K562 (cell line): ENCODE measurements around the gene EPDR1. TPM values are rescaled to one million over a fixed set of nuclear protein-coding genes. Genes with fewer than 3 reads are reported as not detected.

ENCODE experiments used
- ATAC-seq: fragments of 200-7000 bp; cut with Tn5 transposase; 3 replicates; pipeline ENCODE4 v1.9.1; 2020; ENCODE audit warnings: moderate library complexity
- BruUV-seq: library from RNA; stranded (reverse); fragments of 400-500 nt; replicated peaks from 2 replicates; lab custom pipeline; 2021; lab: Mats Ljungman, UMichigan
- CTCF ChIA-PET: fragments of 300-600 bp; formaldehyde crosslinking; extraction: SDS; loops from one replicate; lab custom pipeline; 2021; ENCODE audit warnings: low intra/inter-chr PET ratio; lab: Yijun Ruan, JAX
- POLR2A ChIA-PET: fragments of 300-600, 350-650 bp; sonication (Branson Sonifier 250); formaldehyde crosslinking; extraction: SDS; loops from one replicate; lab custom pipeline; 2021; ENCODE audit warnings: antibody characterized with exemption, inconsistent platforms; lab: Yijun Ruan, JAX
- DNase-seq, 4 experiments: peaks; one replicate each; pipeline versions ENCODE4 v3.0.0 to v3.0.0-alpha.2; 2011 to 2018; ENCODE audit warnings: low spot score in 3 of 4, mixed read lengths in 3 of 4; ENCODE audit errors: extremely low read depth in 1 of 4
- FAIRE-seq: peaks from 2 replicates; lab custom pipeline; 2011; peaks lifted over from hg19 to GRCh38; lab: Jason Lieb, UNC
- H2AFZ ChIP-seq: 2 replicates; pipeline ENCODE4 v1.6.0; 2011; ENCODE audit warnings: low read depth, low read length, control low read depth, inconsistent platforms
- H3K27ac ChIP-seq: fragments of 200-600 bp; 3 replicates; pipeline ENCODE4 v1.8.0; 2011; ENCODE audit warnings: low read depth, mild to moderate bottlenecking, control low read depth, inconsistent platforms, low read length, moderate library complexity, mixed read lengths; ENCODE audit errors: extremely low read depth
- H3K27me3 ChIP-seq, 2 experiments: fragments of 300-600 bp in 1 of 2; 2 replicates in 1 of 2; 3 replicates in 1 of 2; pipeline versions ENCODE4 v1.6.0 to v1.8.0; 2011; ENCODE audit warnings: inconsistent platforms in 2 of 2, low read length in 2 of 2, mild to moderate bottlenecking in 1 of 2, mixed read lengths in 1 of 2, moderate library complexity in 1 of 2; ENCODE audit not compliant: control insufficient read depth in 2 of 2, insufficient read depth in 2 of 2
- H3K36me3 ChIP-seq: fragments of 300-600 bp; 3 replicates; pipeline ENCODE4 v1.8.0; 2011; ENCODE audit warnings: mild to moderate bottlenecking, low read length, inconsistent platforms; ENCODE audit not compliant: control insufficient read depth, insufficient read depth
- H3K4me1 ChIP-seq, 2 experiments: fragments of 200-600 bp in 1 of 2; replicated peaks in 1 of 2; 2 replicates in 1 of 2; 3 replicates in 1 of 2; pipeline versions ENCODE4 v1.5.1 to v1.8.0; 2011; ENCODE audit warnings: inconsistent platforms in 2 of 2, low read length in 2 of 2, mild to moderate bottlenecking in 1 of 2, mixed read lengths in 1 of 2, moderate library complexity in 1 of 2; ENCODE audit not compliant: control insufficient read depth in 2 of 2, insufficient read depth in 2 of 2
- H3K4me2 ChIP-seq: 2 replicates; pipeline ENCODE4 v1.6.1; 2011; ENCODE audit warnings: low read length, control low read depth, inconsistent platforms, mixed read lengths; ENCODE audit not compliant: insufficient read depth
- H3K4me3 ChIP-seq: fragments of 200-600 bp; sonication (generic), shearing (Covaris generic); 2 replicates; pipeline ENCODE4 v1.5.1; 2016; ENCODE audit warnings: control low read depth, inconsistent platforms
- H3K79me2 ChIP-seq: fragments of 200-600 bp; 3 replicates; pipeline ENCODE4 v1.8.0; 2011; ENCODE audit warnings: low read length, inconsistent platforms; ENCODE audit not compliant: control insufficient read depth, insufficient read depth
- H3K9ac ChIP-seq, 2 experiments: 2 replicates each; pipeline versions ENCODE4 v1.6.0 to v1.6.1; 2011; ENCODE audit warnings: low read depth in 2 of 2, low read length in 2 of 2, control low read depth in 1 of 2, inconsistent platforms in 1 of 2, mild to moderate bottlenecking in 1 of 2, mixed read lengths in 1 of 2; ENCODE audit not compliant: insufficient read depth in 1 of 2
- H3K9me1 ChIP-seq: one replicate; pipeline ENCODE4 v1.6.0; 2011; ENCODE audit warnings: inconsistent platforms, mild to moderate bottlenecking, low read length, moderate library complexity; ENCODE audit not compliant: control insufficient read depth, insufficient read depth
- H3K9me3 ChIP-seq: replicated peaks from 2 replicates; pipeline ENCODE4 v1.5.1; 2011; ENCODE audit warnings: low read depth, low read length, inconsistent platforms; ENCODE audit not compliant: control insufficient read depth, insufficient read depth
- H4K20me1 ChIP-seq: replicated peaks from 2 replicates; pipeline ENCODE4 v1.6.1; 2011; ENCODE audit warnings: low read length, inconsistent platforms, mixed read lengths; ENCODE audit not compliant: control insufficient read depth, insufficient read depth
- ARID1B ChIP-seq: fragments of 450-650 bp; IDR thresholded peaks from 2 replicates; pipeline ENCODE4 v1.6.1; 2016; ENCODE audit warnings: antibody characterized with exemption, mild to moderate bottlenecking, inconsistent platforms
- CBX8 ChIP-seq: fragments of 200-600 bp; sonication (generic); IDR thresholded peaks from 2 replicates; pipeline ENCODE4 v1.6.1; 2012; ENCODE audit warnings: borderline replicate concordance, mixed run types, low read depth, mild to moderate bottlenecking, moderate library complexity, mixed read lengths, low read length, control low read depth, inconsistent platforms; ENCODE audit not compliant: poor library complexity, severe bottlenecking; ENCODE audit errors: extremely low read depth
- FIP1L1 ChIP-seq: fragments of 200-400 bp; formaldehyde crosslinking; IDR thresholded peaks from 2 replicates; pipeline ENCODE4 v1.6.1; 2018; ENCODE audit warnings: mild to moderate bottlenecking, low read depth, low read length; ENCODE audit not compliant: poor library complexity, severe bottlenecking
- HMGN3 ChIP-seq: IDR thresholded peaks from 2 replicates; pipeline ENCODE4 v1.6.1; 2011; ENCODE audit warnings: borderline replicate concordance, low read depth, mild to moderate bottlenecking, mixed read lengths, low read length; ENCODE audit not compliant: insufficient read length; ENCODE audit errors: extremely low read depth
- KLF6 ChIP-seq: fragments of 250-450 bp; sonication (Bioruptor Pico); IDR thresholded peaks from 2 replicates; pipeline ENCODE4 v1.4.0; 2020; ENCODE audit warnings: mild to moderate bottlenecking, moderate library complexity, borderline replicate concordance
- MAFF ChIP-seq: IDR thresholded peaks from 2 replicates; pipeline ENCODE4 v1.6.1; 2012; ENCODE audit warnings: low read length, improper control_type of control experiment
- MAFG ChIP-seq: fragments of 450-650 bp; conservative IDR thresholded peaks from 2 replicates; pipeline ENCODE4 v1.6.1; 2016; ENCODE audit warnings: missing genetic modification characterization, missing compliant biosample characterization
- NFE2 ChIP-seq: IDR thresholded peaks from 2 replicates; pipeline ENCODE4 v1.6.1; 2014; ENCODE audit warnings: antibody characterized with exemption, low read depth
- NFE2L1 ChIP-seq: fragments of 450-650 bp; IDR thresholded peaks from 2 replicates; pipeline ENCODE4 v1.6.1; 2016; ENCODE audit warnings: missing genetic modification characterization, low read depth, mild to moderate bottlenecking, missing compliant biosample characterization, moderate library complexity, borderline replicate concordance
- NR2C2 ChIP-seq, 2 experiments: fragments of 200-800 bp in 1 of 2; sonication (Bioruptor generic) in 1 of 2; sonication (generic) in 1 of 2; formaldehyde crosslinking in 1 of 2; IDR thresholded peaks; 2 replicates each; pipeline versions ENCODE4 v1.6.1 to v1.8.0; 2016 to 2022; ENCODE audit warnings: mild to moderate bottlenecking in 1 of 2, missing compliant biosample characterization in 1 of 2, missing genetic modification characterization in 1 of 2, missing genetic modification reagents in 1 of 2
- POLR2B ChIP-seq: fragments of 450-650 bp; IDR thresholded peaks from 2 replicates; pipeline ENCODE4 v1.6.1; 2018; ENCODE audit warnings: low read depth; ENCODE audit not compliant: partially characterized antibody
- PRMT5 ChIP-seq: sonication (generic); formaldehyde crosslinking; IDR thresholded peaks from 2 replicates; pipeline ENCODE4 v1.5.0; 2020; ENCODE audit warnings: missing genetic modification reagents
- RBFOX2 ChIP-seq: fragments of 200-400 bp; formaldehyde crosslinking; IDR thresholded peaks from 2 replicates; pipeline ENCODE4 v1.6.1; 2017; ENCODE audit warnings: low read depth, mild to moderate bottlenecking, low read length, moderate library complexity
- RCOR1 ChIP-seq, 2 experiments: IDR thresholded peaks; 2 replicates each; pipeline ENCODE4 v1.6.1; 2012; ENCODE audit warnings: low read depth in 2 of 2, low read length in 2 of 2, borderline replicate concordance in 1 of 2, improper control_type of control experiment in 1 of 2
- SIN3B ChIP-seq: fragments of 450-650 bp; IDR thresholded peaks from 2 replicates; pipeline ENCODE4 v1.6.1; 2017; ENCODE audit warnings: low read depth, mild to moderate bottlenecking, moderate library complexity
- TAF1 ChIP-seq: IDR thresholded peaks from 2 replicates; pipeline ENCODE4 v1.6.1; 2011; ENCODE audit warnings: mild to moderate bottlenecking, low read length, moderate library complexity; ENCODE audit not compliant: insufficient read depth, control insufficient read depth, severe bottlenecking; ENCODE audit errors: extremely low read depth
- TEAD1 ChIP-seq, 2 experiments: fragments of 450-650 bp in 1 of 2; sonication (generic) in 1 of 2; formaldehyde crosslinking; IDR thresholded peaks; 2 replicates each; pipeline versions ENCODE4 v1.4.0 to v1.8.0; 2020 to 2022; ENCODE audit warnings: mild to moderate bottlenecking in 2 of 2, missing genetic modification reagents in 1 of 2
- ZSCAN32 ChIP-seq: fragments of 450-650 bp; formaldehyde crosslinking; IDR thresholded peaks from 2 replicates; pipeline ENCODE4 v1.4.0; 2020; ENCODE audit warnings: mild to moderate bottlenecking, moderate library complexity
- ZZZ3 ChIP-seq: fragments of 450-650 bp; IDR thresholded peaks from 2 replicates; pipeline ENCODE4 v1.6.1; 2016; ENCODE audit warnings: antibody characterized with exemption, mild to moderate bottlenecking, moderate library complexity
- WGBS: fragments of 100-300 bp; shearing (Covaris generic); methylation state at CpG from one replicate; pipeline ENCODE4 v1.1.6; 2016; ENCODE audit warnings: low coverage, mixed read lengths; ENCODE audit not compliant: insufficient coverage; ENCODE audit errors: missing lambda C conversion rate; 5-methylcytosine and 5-hydroxymethylcytosine counted together
- in situ Hi-C: fragments of 300-500 bp; cut with MboI; formaldehyde crosslinking; loops from 4 replicates; pipeline ENCODE4 v1.15.0; 2018; ENCODE audit warnings: inconsistent platforms, mixed read lengths
- intact Hi-C: fragments of 100-400 bp; cut with micrococcal nuclease; formaldehyde crosslinking; loops from 2 replicates; pipeline ENCODE4 v1.14.2; 2022
- polyA plus RNA-seq, 8 experiments: library from polyadenylated mRNA; depleted of rRNA in 4 of 8; stranded (reverse) in 5 of 8; unstranded in 3 of 8; fragments of >200 nt; fragmentation: Nextera tagmentation in 2 of 8; fragmentation: Illumina TruSeq in 1 of 8; extraction: Ambion mirVana in 2 of 8; extraction: Trizol in 1 of 8; gene quantifications; 2 replicates each; pipeline versions ENCODE4 v1.2.1 to v1.2.3, GENCODE V29; 2011 to 2014; ENCODE audit warnings: inconsistent platforms in 1 of 8, missing spikeins in 1 of 8
- total RNA-seq, 7 experiments: library from RNA; depleted of rRNA in 6 of 7; stranded (reverse); fragments of >200 nt in 6 of 7; fragmentation: Illumina TruSeq in 2 of 7; extraction: Trizol in 2 of 7; gene quantifications; 2 replicates each; pipeline versions ENCODE4 v1.2.1 to v1.2.3, GENCODE V29; 2011 to 2021; ENCODE audit warnings: low replicate concordance in 1 of 7
- TF ChIP-seq, protein P1 (sequence below): sonication (generic); formaldehyde crosslinking; IDR thresholded peaks from 2 replicates; pipeline ENCODE4 v1.8.1; 2023; ENCODE audit warnings: mild to moderate bottlenecking, missing genetic modification reagents

The EPDR1 gene
- total and polyA plus RNA-seq, 9 of the 15 experiments (the other 6 are each of a cell fraction or from before 2014, with no cell fraction given) = 0.01 to 0.11 TPM; not detected in 7

DNA sequence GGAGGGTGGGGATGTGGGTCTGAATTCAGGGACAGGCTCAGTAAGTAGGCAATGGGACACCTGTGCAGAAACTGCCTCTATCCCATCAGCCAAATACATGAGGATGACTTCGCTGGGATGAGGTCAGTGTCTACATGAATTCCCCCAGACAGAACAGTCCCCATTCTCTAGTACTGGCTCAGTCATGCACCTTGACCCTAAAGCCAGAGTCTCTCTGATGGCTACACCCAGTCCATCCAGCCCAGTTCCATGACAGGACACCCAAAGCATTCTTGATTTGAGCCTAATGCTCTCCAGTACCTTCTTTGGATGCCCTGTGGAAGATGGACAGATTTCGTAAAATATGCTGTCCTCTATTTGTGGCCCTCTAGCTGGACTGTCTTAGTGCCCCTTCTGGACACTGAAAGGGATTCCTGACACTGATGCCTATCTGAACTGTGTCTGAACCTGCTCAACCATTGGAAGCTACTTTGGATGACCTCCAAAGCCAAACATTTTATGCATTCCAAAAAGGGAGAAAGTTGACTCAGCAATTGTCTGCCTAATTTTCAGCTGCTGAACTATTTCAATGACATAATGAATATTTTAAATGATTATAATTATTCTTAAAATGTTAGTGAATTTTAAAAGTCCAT is 18.4 kb upstream of the EPDR1 start:
- DNase-seq (peak in 3 of 4 experiments; percentile 13 to 56 (median 27)), ATAC-seq (peak; percentile 74), FAIRE-seq (peak; percentile 87)
- intact Hi-C loops (loop anchor here (1.0 to 5.0 kb wide), 4 partner anchors 139 to 415 kb away; no protein-coding TSS in a partner anchor), in situ Hi-C loops (loop anchor here (5.0 to 10.0 kb wide), 2 partner anchors 320 to 453 kb away; no protein-coding TSS in a partner anchor)
- CTCF ChIA-PET = interaction anchor here (0.6 to 3.0 kb wide), 7 partner anchors 140 to 472 kb away, joined by 3 to 31 read pairs (median 3); no protein-coding TSS in a partner anchor
- no TSS peak for BruUV-seq
- H2AFZ ChIP-seq = 0 out of 2 replicates have a peak overlapping the region, but pooled peaks have one; percentile 27
- no peaks in the 10 kb centered on the region; the same call in 1 of the 2 replicates for H4K20me1 ChIP-seq
- peaks cover 5 to 6% of the 10 kb centered on the region in 2 experiments; a peak in 3 of 5 replicates for H3K4me1 ChIP-seq
- no peak overlapping the region; the same call in 2 of the 3 replicates for H3K27ac ChIP-seq
- H3K36me3 ChIP-seq = no peaks in the 10 kb centered on the region
- no peaks in the 10 kb centered on the region for H3K79me2 ChIP-seq
- no peaks in the 10 kb centered on the region for H3K9me3 ChIP-seq
- no peak overlapping the region for H3K4me3 ChIP-seq
- WGBS = 75% methylated on average over 2 of the region's 2 CpGs
- no peaks in the 10 kb centered on the region for H3K9me1 ChIP-seq
- peak overlapping the region; percentile 9; the same call in 1 of the 2 replicates for H3K4me2 ChIP-seq
- H3K9ac ChIP-seq = peak overlapping the region in 1 of 2 experiments; percentile 55; a peak in 1 of 4 replicates
- POLR2A ChIA-PET = interaction anchor here (0.6 to 0.8 kb wide), 3 partner anchors 169 to 723 kb away, joined by 3 read pairs; no protein-coding TSS in a partner anchor
- H3K27me3 ChIP-seq = no peaks in the 10 kb centered on the region
- TF ChIP-seq MAFG (tag) (peak; percentile 98), ZSCAN32 (CRISPR knock-in tag) (no peak), ARID1B (peak; percentile 31; the same call in 1 of the 2 replicates), NFE2 (peak; percentile 90), KLF6 (CRISPR knock-in tag) (no peak), CBX8 (no peak), HMGN3 (no peak), PRMT5 (CRISPR knock-in tag) (no peak), RBFOX2 (no peak), RCOR1 (IDR thresholded peaks at IDR 0.05; ENCODE audit: borderline replicate concordance in 1 of 2, low read depth in 2 of 2, low read length in 2 of 2) (no peak), FIP1L1 (no peak), TAF1 (no peak), NR2C2 (CRISPR knock-in tag; IDR thresholded peaks at IDR 0.05) (no peak), NR2C2 (tag; IDR thresholded peaks at IDR 0.05) (peak; percentile 39; the same call in 1 of the 2 replicates), MAFF (peak; percentile 98), POLR2B (no peak), ZZZ3 (no peak), SIN3B (no peak), NFE2L1 (tag) (peak; percentile 92), TEAD1 (CRISPR knock-in tag; IDR thresholded peaks at IDR 0.05) (0 out of 4 replicates have a peak, but pooled peaks of 1 of the 2 experiments have one; percentile 20)
- TF ChIP-seq, protein P1, sequence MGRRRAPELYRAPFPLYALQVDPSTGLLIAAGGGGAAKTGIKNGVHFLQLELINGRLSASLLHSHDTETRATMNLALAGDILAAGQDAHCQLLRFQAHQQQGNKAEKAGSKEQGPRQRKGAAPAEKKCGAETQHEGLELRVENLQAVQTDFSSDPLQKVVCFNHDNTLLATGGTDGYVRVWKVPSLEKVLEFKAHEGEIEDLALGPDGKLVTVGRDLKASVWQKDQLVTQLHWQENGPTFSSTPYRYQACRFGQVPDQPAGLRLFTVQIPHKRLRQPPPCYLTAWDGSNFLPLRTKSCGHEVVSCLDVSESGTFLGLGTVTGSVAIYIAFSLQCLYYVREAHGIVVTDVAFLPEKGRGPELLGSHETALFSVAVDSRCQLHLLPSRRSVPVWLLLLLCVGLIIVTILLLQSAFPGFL (CRISPR knock-in tag) = no peak
